Iris pigment epithelial cell (primary cell): ENCODE data around the gene MEG3.
A peak's percentile ranks its signal among the peaks of the same experiment; 100 is the strongest.

Experiments used
- DNase-seq: peaks from one replicate; pipeline ENCODE4 v3.0.0-alpha.2; 2011; ENCODE audit warnings: low read depth

The MEG3 gene

GRCh38 chr14:100846309-100846859, 20.5 kb downstream of the MEG3 start:
- peak; percentile 31 for DNase-seq

- peak; percentile 47 for DNase-seq
Measured at GRCh38 chr14:100849115-100849781, 23.3 kb downstream of the MEG3 start.

GRCh38 chr14:100850841-100851585, 25.1 kb downstream of the MEG3 start:
- no peak for DNase-seq

GRCh38 chr14:100851586-100851916, 25.6 kb downstream of the MEG3 start:
- no peak for DNase-seq

- no peak for DNase-seq
Measured at GRCh38 chr14:100851946-100852620, 26.2 kb downstream of the MEG3 start.

GRCh38 chr14:100854435-100854834, 28.5 kb downstream of the MEG3 start:
- no peak for DNase-seq

GRCh38 chr14:100855256-100855930, 29.5 kb downstream of the MEG3 start:
- DNase-seq, result no peak

GRCh38 chr14:100856056-100856950, 30.4 kb downstream of the MEG3 start:
- no peak for DNase-seq

GRCh38 chr14:100857233-100857922, 31.5 kb downstream of the MEG3 start:
- DNase-seq, result no peak

- no peak for DNase-seq
Measured at GRCh38 chr14:100857923-100858837, 32.3 kb downstream of the MEG3 start.

GRCh38 chr14:100858838-100859220, 32.9 kb downstream of the MEG3 start:
- DNase-seq, result no peak

GRCh38 chr14:100859781-100860180, 33.9 kb downstream of the MEG3 start:
- no peak for DNase-seq

- DNase-seq, result no peak
Measured at GRCh38 chr14:100860556-100861187, 34.8 kb downstream of the MEG3 start.

- DNase-seq, result no peak
Measured at GRCh38 chr14:100861188-100861936, 35.4 kb downstream of the MEG3 start.

- DNase-seq, result no peak
Measured at GRCh38 chr14:100861937-100862247, 36.0 kb downstream of the MEG3 start.

GRCh38 chr14:100862277-100862676, 36.4 kb downstream of the MEG3 start:
- peak; percentile 47 for DNase-seq

GRCh38 chr14:100862793-100863192, 36.9 kb downstream of the MEG3 start:
- DNase-seq, result no peak

- no peak for DNase-seq
Measured at GRCh38 chr14:100864206-100864605, 38.3 kb downstream of the MEG3 start.
